Hypothalamus (tissue), 51 donors: ENCODE results near the gene CD28.

Source experiments
- DNase-seq, 51 donors: peaks; one replicate each; lab custom pipeline; 2025; lab: John Stamatoyannopoulos, UW

The CD28 gene

GRCh38 chr2:203713381-203713780, 6.9 kb downstream of the CD28 start:
- no peak for DNase-seq

- no peak for DNase-seq
Measured at GRCh38 chr2:203714112-203714511, 7.7 kb downstream of the CD28 start.

- no peak for DNase-seq
Measured at GRCh38 chr2:203715744-203716143, 9.3 kb downstream of the CD28 start.

GRCh38 chr2:203718087-203718486, 11.6 kb downstream of the CD28 start:
- no peak for DNase-seq

- no peak for DNase-seq
Measured at GRCh38 chr2:203719456-203720410, 13.3 kb downstream of the CD28 start.

- no peak for DNase-seq
Measured at GRCh38 chr2:203720915-203721672, 14.7 kb downstream of the CD28 start.

- DNase-seq = no peak
Measured at GRCh38 chr2:203721781-203722300, 15.4 kb downstream of the CD28 start.

- DNase-seq = no peak
Measured at GRCh38 chr2:203722411-203722810, 16.0 kb downstream of the CD28 start.

- DNase-seq = no peak
Measured at GRCh38 chr2:203728321-203728720, 21.9 kb downstream of the CD28 start.

- no peak for DNase-seq
Measured at GRCh38 chr2:203730076-203730729, 23.8 kb downstream of the CD28 start.

- DNase-seq = no peak
Measured at GRCh38 chr2:203730883-203731282, 24.4 kb downstream of the CD28 start.

- DNase-seq = peak in 1 of 51 donors; percentile 7
Measured at GRCh38 chr2:203732092-203732952, 25.9 kb downstream of the CD28 start.

- DNase-seq = no peak
Measured at GRCh38 chr2:203732953-203733510, 26.6 kb downstream of the CD28 start.

GRCh38 chr2:203733684-203734083, 27.2 kb downstream of the CD28 start:
- DNase-seq = no peak

- DNase-seq = no peak
Measured at GRCh38 chr2:203734276-203734983, 28.0 kb downstream of the CD28 start.

- no peak for DNase-seq
Measured at GRCh38 chr2:203737360-203737759, 30.9 kb downstream of the CD28 start.

GRCh38 chr2:203739351-203739750, 32.9 kb downstream of the CD28 start:
- no peak for DNase-seq

- no peak for DNase-seq
Measured at GRCh38 chr2:203740871-203741281, 34.4 kb downstream of the CD28 start.

GRCh38 chr2:203741566-203741965, 35.1 kb downstream of the CD28 start:
- no peak for DNase-seq
